RWPE2 (cell line): Measurements from ENCODE around the gene PHF3.

Experiments used
- ATAC-seq: fragments of 200-7000 bp; cut with Tn5 transposase; 3 replicates; pipeline ENCODE4 v1.9.1; 2021; ENCODE audit warnings: low read depth
- DNase-seq: peaks from one replicate; pipeline ENCODE4 v3.0.0-alpha.2; 2020; ENCODE audit warnings: low spot score
- H3K27ac ChIP-seq: fragments of 450-650 bp; 2 replicates; pipeline ENCODE4 v1.5.1; 2017; ENCODE audit warnings: mild to moderate bottlenecking; ENCODE audit not compliant: poor library complexity, severe bottlenecking
- H3K27me3 ChIP-seq: fragments of 250-450 bp; sonication (Bioruptor Pico); 2 replicates; pipeline ENCODE4 v1.5.1; 2021; ENCODE audit warnings: mild to moderate bottlenecking, moderate library complexity; ENCODE audit not compliant: insufficient read depth, poor library complexity, severe bottlenecking
- H3K36me3 ChIP-seq: fragments of 250-450 bp; sonication (Bioruptor Pico); 2 replicates; pipeline ENCODE4 v1.5.1; 2020; ENCODE audit warnings: low read depth, mild to moderate bottlenecking, moderate library complexity
- H3K4me1 ChIP-seq: fragments of 250-450 bp; sonication (Bioruptor Pico); 2 replicates; pipeline ENCODE4 v1.5.1; 2021; ENCODE audit warnings: mild to moderate bottlenecking, moderate library complexity; ENCODE audit not compliant: insufficient read depth, poor library complexity, severe bottlenecking
- H3K4me3 ChIP-seq: fragments of 250-450 bp; sonication (Bioruptor Pico); 2 replicates; pipeline ENCODE4 v1.5.1; 2021; ENCODE audit warnings: mild to moderate bottlenecking, moderate library complexity; ENCODE audit not compliant: severe bottlenecking
- H3K9me3 ChIP-seq: fragments of 250-450 bp; sonication (Bioruptor Pico); 2 replicates; pipeline ENCODE4 v1.5.1; 2021; ENCODE audit warnings: mild to moderate bottlenecking, moderate library complexity; ENCODE audit not compliant: severe bottlenecking
- CTCF ChIP-seq: fragments of 450-650 bp; IDR thresholded peaks from one replicate; pipeline ENCODE4 v1.5.1; 2017; ENCODE audit warnings: mild to moderate bottlenecking, moderate library complexity; ENCODE audit not compliant: poor library complexity, severe bottlenecking

PHF3 gene

GRCh38 chr6:63677282-63677681, 41.7 kb downstream of the PHF3 start:
- DNase-seq, result no peak
- no peak for ATAC-seq
- H3K27ac ChIP-seq, result no peak overlapping the region
- H3K4me1 ChIP-seq, result no peaks in the 10 kb centered on the region
- no peak overlapping the region for H3K4me3 ChIP-seq
- H3K36me3 ChIP-seq, result peaks cover 9% of the 10 kb centered on the region; the same call in 1 of the 2 replicates
- H3K9me3 ChIP-seq, result no peaks in the 10 kb centered on the region
- TF ChIP-seq CTCF, result no peak
- no peaks in the 10 kb centered on the region for H3K27me3 ChIP-seq

- H3K9me3 ChIP-seq, result no peaks in the 10 kb centered on the region
- no peak for ATAC-seq
- H3K4me1 ChIP-seq, result no peaks in the 10 kb centered on the region
- no peak overlapping the region for H3K4me3 ChIP-seq
- no peak overlapping the region for H3K27ac ChIP-seq
- DNase-seq, result no peak
- peaks cover 34% of the 10 kb centered on the region for H3K36me3 ChIP-seq
- no peaks in the 10 kb centered on the region for H3K27me3 ChIP-seq
- TF ChIP-seq CTCF, result no peak
These were observed 47.5 kb downstream of the PHF3 start for GRCh38 chr6:63683071-63683603.

GRCh38 chr6:63685446-63686379, 50.1 kb downstream of the PHF3 start:
- no peak for TF ChIP-seq CTCF
- no peak overlapping the region for H3K27ac ChIP-seq
- peaks cover 26% of the 10 kb centered on the region for H3K36me3 ChIP-seq

GRCh38 chr6:63689421-63689820, 53.8 kb downstream of the PHF3 start:
- Histone ChIP-seq H3K27me3 (no peaks in the 10 kb centered on the region), H3K36me3 (peaks cover 33% of the 10 kb centered on the region), H3K27ac (no peak overlapping the region), H3K4me3 (no peak overlapping the region), H3K9me3 (no peaks in the 10 kb centered on the region), H3K4me1 (no peaks in the 10 kb centered on the region)
- DNase-seq, result no peak
- peak; percentile 38 for TF ChIP-seq CTCF
- ATAC-seq, result no peak

More at GRCh38 chr6:63685446-63686379, 50.1 kb downstream of the PHF3 start:
- ATAC-seq, result no peak
- no peaks in the 10 kb centered on the region for H3K27me3 ChIP-seq
- no peak overlapping the region for H3K4me3 ChIP-seq
- no peaks in the 10 kb centered on the region for H3K9me3 ChIP-seq
- H3K4me1 ChIP-seq, result no peaks in the 10 kb centered on the region
- no peak for DNase-seq

- no peak for DNase-seq
- no peak for ATAC-seq
- no peaks in the 10 kb centered on the region for H3K27me3 ChIP-seq
- H3K4me3 ChIP-seq, result no peak overlapping the region
- no peaks in the 10 kb centered on the region for H3K4me1 ChIP-seq
- no peak for TF ChIP-seq CTCF
- peaks cover 27% of the 10 kb centered on the region for H3K36me3 ChIP-seq
- no peaks in the 10 kb centered on the region for H3K9me3 ChIP-seq
- no peak overlapping the region for H3K27ac ChIP-seq
These were observed 54.6 kb downstream of the PHF3 start for GRCh38 chr6:63690221-63690620.
